IPS DF 4.7 (cell line): ENCODE measurements around the gene PLXNB3.
"Not testable (repeated sequence)": the region's sequence is repeated elsewhere in the genome, so short reads cannot be mapped to it uniquely, and the experiment has no call there.

Source experiments
- DNase-seq: peaks from one replicate; pipeline ENCODE4 v3.0.0-alpha.2; 2013; ENCODE audit warnings: low spot score; ENCODE audit errors: extremely low read depth

The PLXNB3 gene

DNA sequence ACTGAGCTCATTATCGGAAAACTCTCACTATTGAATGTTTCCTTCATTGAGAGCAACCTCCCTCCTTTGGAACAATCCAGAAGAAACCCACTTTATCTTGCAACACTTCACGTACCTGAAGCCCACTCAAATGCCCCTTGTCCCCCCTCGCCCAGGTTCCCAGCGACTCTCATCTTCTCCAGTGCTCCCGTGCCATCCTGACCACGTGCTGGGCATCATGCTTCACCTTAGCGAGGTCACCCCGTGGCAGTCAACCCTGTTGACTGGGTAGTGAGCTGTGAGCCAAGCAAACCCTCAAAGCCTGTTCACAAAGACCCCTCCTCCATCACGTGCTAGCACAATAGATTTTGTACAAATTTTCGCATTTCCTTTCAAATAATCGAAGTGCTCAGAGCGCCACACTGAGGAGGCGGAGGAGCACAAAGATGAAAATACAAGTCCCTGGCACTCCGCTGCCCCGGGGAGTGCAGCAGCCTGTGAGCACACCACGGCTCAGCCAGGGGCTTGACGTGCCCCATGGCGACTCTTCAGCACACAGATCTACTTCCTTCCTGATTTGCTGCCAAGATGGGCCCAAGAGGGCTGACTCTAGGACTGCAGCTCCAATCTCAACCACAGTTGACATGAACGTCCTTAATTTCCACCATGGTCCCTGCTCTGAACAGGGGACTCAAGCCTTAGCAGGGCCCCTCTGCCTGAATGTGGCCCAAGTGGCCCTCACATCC lies 50.7 kb downstream of the PLXNB3 start:
- DNase-seq: no peak

- DNase-seq: no peak
Measured at GRCh38 chrX:153816831-153817690, 53.0 kb downstream of the PLXNB3 start.

- not testable (repeated sequence) for DNase-seq
Measured at GRCh38 chrX:153818064-153818463, 54.0 kb downstream of the PLXNB3 start.

DNA sequence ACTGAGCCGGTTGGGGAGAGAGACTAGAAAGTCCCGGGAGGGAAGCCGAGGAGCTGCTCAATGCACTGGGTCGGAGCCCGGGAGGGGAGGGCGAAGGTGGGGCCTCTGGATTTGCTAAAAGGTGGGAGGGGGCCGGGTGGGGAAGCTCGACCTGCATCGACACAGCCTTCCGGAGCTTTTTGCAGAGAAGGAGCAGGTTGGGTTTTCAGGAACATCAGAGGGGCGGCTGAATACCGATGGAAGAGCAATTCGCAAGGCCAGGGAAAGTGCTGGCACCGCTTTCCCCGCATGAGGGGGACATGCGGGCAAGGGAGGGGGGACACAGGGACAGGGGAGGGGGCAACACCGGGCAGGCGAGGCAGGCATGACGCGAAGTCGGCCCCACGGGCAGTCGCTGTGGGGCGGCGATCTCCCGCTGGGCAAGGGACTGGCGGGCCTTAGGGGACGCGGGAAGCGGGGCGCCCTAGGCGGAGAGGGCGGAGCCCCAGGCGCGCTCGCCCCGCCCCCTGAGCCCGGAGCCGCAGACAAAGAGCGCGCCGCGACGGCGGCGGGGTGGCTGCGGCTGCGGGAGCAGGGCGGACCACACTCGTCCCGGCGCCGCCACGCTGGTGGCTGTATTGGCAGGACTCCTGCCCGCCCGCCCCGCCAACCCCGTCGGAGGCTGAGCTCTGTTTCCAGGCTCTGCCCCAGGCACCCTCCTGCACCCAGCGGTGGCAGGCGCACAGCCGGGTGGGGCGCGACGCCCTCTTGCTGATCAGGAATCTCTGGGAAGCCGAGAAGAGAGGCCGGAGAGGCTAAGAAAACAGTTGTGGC lies 54.7 kb downstream of the PLXNB3 start:
- DNase-seq: no peak

DNA sequence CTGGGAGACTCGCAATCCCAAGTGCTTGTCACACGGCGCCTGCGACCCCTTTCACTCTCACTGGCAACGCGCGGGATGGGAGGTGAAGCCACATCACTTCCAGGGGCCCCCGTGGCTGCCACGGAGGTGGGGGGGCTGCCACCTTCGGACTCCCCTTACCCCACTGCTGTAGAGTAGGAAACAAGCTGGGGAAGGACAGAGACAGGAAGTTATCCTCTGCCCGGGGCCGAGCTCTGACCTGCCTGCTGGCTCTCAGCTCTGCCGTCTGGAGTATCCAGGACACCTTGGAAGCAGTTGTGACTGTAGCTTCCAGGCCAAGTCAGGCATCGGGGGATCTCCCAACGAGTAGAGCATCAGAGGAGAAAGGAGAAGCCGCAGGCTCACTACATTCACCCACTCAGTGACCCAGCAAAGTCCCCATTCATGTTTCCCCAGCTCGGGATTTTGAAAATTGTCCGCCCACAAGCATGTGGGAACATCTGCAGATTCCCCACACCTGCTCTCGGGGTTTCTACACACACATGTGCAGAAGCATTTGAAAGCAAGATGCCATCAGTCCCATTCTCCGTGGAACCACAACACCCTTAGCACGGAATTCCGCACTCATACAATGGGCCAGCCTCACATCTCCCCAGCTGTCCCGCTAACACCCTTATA lies 55.5 kb downstream of the PLXNB3 start:
- DNase-seq: no peak

- no peak for DNase-seq
Measured at GRCh38 chrX:153820601-153821000, 56.6 kb downstream of the PLXNB3 start.

DNA sequence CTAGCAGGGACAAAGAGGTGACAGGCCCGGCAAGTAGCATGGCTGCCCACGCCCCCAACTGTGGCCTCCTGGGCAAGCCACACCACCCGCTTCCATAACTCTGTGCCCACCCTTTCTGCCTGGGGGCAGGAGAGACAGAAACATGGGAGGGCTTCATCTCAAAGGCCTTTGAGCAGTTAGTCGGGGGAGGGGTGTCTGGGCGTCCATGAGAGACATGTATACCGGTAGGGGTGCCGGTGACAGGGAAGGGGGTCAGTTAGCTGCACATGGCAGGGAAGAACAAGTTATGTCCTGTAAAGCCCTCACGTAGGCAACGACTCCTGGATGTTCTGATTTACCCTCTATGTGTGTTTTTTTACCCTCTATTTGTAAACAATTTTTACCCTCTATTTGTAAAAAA lies 57.0 kb downstream of the PLXNB3 start:
- no peak for DNase-seq

DNA sequence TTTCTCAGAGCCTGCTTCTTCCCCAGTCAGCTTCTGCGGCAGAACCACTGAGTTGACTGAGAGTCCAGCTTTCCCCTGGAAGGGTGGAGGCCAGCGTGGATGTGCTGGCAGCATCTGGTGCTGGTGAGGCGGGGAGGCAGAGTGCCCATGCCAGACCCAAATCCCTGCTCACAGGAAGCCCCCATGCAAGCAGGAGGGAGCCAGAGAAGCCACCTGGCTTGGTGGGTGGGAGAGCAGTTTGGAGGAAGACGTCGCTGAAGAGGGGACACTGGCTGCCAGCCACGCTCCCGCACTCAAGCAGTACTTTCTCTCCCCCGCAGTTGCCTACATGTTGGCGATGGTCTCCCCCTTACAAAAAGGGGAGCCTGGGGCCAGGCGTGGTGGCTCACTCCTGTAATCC lies 60.3 kb downstream of the PLXNB3 start:
- no peak for DNase-seq

DNA sequence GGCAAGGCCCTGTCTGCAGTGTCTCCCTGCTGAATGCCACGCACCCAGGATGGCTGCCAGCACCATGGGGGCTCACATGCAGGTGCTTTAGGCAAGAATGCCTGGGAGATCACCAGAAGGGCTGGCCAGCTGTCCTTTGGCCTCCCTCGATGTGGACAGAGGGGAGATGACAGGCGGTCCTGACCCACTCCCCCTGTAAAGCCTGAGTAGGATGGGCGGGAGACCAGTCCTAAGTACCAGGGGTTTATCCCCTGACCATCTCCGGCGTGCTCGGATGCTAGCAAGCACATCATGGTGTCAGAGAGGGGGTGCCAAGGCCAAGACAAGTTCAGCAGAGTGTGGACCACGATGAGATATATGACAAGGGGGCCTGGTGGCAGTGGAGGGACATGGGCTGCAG lies 61.0 kb downstream of the PLXNB3 start:
- DNase-seq: no peak
